GM19099 (cell line): Measurements from ENCODE around the gene RFX4.

Source experiments
- POLR2A ChIP-seq: IDR thresholded peaks from 3 replicates; pipeline ENCODE4 v1.6.1; 2011; ENCODE audit warnings: low read depth; ENCODE audit not compliant: insufficient read length; ENCODE audit errors: extremely low read depth

Gene RFX4

DNA sequence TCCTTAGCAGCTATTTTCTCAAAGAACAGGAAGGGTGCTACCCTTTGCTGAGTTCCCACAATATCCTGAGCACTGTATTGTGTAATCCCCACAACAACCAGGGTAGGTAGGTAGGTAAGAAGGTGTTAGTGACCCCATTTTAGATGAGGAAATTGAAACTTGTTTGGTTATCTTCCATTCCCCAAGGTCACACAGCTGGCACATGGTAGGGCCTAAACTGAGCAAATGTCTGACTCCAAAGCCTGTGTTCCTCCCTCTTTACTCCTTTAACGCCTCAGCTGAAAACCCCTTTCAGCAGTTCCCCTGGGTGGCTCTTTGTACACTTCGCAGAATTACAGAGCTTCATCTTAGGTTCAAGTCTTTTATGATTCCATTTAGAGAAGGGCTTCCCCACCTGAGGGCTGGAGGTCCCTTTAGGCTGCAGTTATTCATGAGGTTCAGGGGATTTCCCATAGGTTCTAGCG is 165.2 kb downstream of the RFX4 start:
- TF ChIP-seq POLR2A: no peak

DNA sequence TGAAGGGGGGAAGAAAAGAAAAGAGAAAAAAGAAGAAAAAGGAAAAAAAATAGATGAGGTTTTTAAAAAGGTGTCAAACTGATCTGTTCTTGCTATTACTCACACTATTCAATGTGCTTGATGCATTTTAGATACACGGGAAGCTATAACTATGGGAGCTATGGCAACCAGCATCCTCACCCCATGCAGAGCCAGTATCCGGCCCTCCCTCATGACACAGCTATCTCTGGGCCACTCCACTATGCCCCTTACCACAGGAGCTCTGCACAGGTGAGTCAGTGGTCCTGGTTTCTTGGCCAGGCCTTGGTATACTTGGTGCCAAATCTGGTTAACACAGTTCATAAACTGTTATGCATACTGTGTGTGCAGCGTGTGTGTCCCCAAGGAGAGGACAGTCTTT is 167.7 kb downstream of the RFX4 start:
- no peak for TF ChIP-seq POLR2A

GRCh38 chr12:106753526-106753925 is 170.7 kb downstream of the RFX4 start:
- no peak for TF ChIP-seq POLR2A

GRCh38 chr12:106754331-106754730 is 171.5 kb downstream of the RFX4 start:
- TF ChIP-seq POLR2A: no peak

- no peak for TF ChIP-seq POLR2A
These were observed 175.0 kb downstream of the RFX4 start for GRCh38 chr12:106757623-106758348.

DNA sequence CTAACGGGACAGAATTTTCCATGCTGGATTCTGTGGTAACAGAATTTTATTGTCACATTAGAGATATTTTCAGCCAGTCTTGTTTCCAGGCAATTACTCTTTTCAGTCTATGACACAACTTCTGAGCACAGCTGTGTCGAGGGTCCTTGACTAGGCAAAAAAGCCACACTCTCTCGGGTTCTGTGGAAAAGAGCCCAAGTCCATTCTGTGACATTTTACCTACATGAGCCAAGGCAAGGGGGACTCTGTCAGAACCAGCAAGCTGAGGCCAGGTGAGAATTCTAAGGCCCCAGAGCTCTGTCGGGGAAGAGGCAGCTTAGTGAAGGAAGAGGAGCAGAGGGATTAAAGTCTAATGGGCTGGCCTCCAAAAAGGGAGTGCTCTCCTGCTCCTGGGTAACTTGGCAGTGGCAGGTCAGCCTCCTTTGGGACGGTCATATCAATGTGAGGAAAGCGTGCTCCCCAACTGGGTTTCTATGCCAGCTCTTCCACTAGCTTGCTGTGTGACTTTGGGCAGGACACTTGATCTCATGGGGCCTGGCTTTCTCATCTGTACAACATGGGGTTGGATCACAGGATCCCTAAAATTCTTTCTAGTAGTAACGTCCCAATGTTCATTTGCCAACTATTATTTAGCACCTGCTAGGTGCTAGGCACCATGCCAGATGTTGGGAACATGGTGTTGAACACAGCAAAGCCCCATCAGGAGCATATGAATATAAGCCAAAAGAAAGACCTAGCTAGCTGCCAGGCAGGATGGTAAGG is 175.7 kb downstream of the RFX4 start:
- no peak for TF ChIP-seq POLR2A

- TF ChIP-seq POLR2A: no peak
These were observed 176.9 kb downstream of the RFX4 start for GRCh38 chr12:106759526-106760183.

GRCh38 chr12:106760184-106760531 is 177.4 kb downstream of the RFX4 start:
- peak; percentile 78 for TF ChIP-seq POLR2A

GRCh38 chr12:106764220-106764619 is 181.4 kb downstream of the RFX4 start:
- no peak for TF ChIP-seq POLR2A

GRCh38 chr12:106764738-106765137 is 181.9 kb downstream of the RFX4 start:
- no peak for TF ChIP-seq POLR2A

DNA sequence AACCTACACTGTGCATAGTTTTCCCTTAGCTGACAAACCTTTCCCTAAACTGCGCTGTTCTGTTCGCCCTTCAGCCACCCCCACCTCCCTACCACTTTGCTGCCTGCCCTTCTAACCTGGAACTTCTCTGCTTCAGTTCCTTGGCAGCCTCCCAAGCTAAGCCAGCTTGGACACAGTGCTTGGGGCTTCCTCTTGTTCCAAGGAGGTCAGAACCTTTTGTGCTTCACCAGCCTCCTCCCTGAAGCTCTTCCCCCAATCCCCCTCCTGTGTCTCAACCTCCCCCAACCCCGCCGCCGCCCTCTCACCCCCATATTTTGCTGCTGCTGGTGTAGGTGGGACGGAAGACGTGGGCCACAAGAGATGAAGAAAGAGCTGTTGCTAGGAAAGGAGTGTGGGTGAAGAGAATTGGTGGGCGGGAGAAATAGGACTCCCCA is 183.6 kb downstream of the RFX4 start:
- TF ChIP-seq POLR2A: no peak

GRCh38 chr12:106767206-106767605 is 184.4 kb downstream of the RFX4 start:
- TF ChIP-seq POLR2A: no peak

DNA sequence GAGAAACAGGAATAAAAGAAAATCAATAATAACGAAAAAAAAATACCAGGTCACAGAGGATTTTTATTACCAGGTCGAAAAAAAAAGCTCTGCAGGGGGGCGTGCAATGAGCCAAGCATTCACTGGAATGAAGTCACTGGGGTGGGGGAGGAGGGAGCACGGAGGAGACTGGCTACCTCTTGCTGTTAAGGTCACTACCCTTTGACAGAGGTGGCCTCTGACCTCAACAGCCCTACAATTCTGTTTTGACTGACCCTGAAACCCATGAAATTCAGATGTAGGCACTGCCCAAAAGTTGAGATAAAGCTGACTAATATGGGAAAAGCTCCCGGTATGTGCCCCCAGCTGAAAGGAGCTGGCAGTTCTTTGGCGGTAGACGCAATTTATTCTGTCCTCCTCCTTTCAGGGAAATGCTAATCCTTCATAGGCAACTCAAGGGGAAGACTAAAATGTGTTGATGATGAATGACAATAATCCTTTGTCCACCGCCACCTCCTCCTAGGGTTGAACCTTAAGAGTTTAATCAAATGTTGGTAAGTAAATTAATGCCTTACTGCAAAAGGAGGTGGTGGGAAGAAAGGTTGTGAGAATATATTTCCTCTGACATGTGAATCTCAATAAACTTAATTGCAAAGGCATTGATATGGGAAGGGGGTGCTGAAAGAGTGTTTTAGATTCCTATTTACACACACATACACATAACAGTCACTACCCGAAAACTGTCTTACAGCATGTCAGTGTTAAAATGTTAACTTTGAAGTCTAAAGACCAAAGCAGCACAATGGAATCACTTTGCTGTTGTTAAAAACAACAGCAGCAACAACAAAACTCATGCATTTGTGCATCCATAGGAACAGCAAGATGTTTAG is 185.4 kb downstream of the RFX4 start:
- TF ChIP-seq POLR2A: no peak

DNA sequence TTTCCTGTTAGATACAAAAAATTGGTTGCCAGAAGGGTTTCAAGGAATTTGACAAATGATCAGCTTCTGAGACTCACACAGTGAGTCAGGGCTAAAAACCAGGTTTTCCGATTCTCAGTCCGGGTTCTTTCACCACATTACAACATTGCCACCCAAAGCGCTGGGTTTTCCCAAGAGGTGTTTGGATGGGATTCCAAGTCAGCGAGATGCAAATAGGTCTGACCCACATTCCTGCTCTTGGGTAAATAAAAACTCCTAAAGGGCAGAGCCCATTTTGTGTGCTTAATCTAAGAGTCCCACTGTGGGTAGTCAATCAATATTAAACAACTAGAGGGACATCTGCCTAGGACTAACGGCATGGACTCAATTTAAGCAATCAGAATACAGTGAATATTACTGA is 186.3 kb downstream of the RFX4 start:
- TF ChIP-seq POLR2A: no peak

DNA sequence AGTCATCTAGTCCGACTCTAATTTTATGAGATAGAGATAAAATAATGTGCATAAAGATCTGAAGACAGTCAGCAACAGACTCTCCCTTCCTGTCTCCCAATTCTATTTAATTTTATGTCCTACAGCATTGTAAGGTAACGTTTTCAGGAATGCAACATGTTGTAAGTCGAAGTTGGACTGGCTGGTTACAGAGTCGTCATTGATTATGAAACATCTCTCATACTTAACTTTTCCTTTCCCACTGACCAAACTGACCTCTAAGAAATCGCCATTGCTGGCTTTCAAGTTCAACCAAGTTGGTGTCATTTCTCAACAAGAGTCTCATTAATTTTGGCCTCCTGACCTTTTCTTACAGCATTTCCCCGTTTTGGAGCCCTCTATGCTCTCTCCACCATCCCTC is 186.7 kb downstream of the RFX4 start:
- no peak for TF ChIP-seq POLR2A

DNA sequence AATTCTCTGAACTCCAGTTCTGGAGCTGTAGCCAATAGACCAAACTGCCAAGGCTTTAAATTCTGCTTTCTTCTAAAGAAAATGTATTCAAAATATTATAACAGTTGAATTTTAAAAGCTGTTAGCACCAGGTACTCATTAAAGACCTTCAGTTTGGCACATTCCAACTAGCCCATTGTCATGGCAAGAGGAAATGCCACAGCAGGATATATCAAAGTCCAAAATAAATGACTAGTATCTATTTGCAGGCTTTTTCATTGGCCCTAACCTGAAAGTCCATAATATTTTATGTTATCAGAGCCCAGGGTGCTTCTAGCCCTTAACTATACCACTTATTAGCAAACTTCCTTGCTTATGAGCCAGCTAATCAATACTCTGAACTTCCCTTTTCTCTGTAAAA is 188.6 kb downstream of the RFX4 start:
- no peak for TF ChIP-seq POLR2A
